ENCODE measurements around the gene RBP3. TPM values are rescaled to one million over a fixed set of nuclear protein-coding genes. Genes with fewer than 3 reads are reported as not detected.

The RBP3 gene
- total and polyA plus RNA-seq, 12 donors = 0.11 TPM; not detected in 11

GRCh38 chr10:47389619-47390018, 41.5 kb downstream of the RBP3 start:
- no peak for DNase-seq
- H3K27me3 ChIP-seq = no peaks in the 10 kb centered on the region
- no peak for TF ChIP-seq CTCF (IDR thresholded peaks at IDR 0.05)
- TF ChIP-seq POLR2A (IDR thresholded peaks at IDR 0.05) = no peak
- H3K27ac ChIP-seq = no peak overlapping the region
- no peak overlapping the region for H3K4me3 ChIP-seq
- H3K4me1 ChIP-seq (replicated peaks in 1 of 2) = peaks cover 0 to 4% of the 10 kb centered on the region in 2 donors
- intact Hi-C loops (cut with DNase I) = no loop called here
- H3K9me3 ChIP-seq (replicated peaks in 1 of 3) = no peaks in the 10 kb centered on the region
- H3K36me3 ChIP-seq (replicated peaks in 1 of 2) = no peaks in the 10 kb centered on the region
- 89 to 91% (median 89%) methylated on average over 3 of the region's 3 CpGs for WGBS, 4 donors

GRCh38 chr10:47396311-47396717, 48.2 kb downstream of the RBP3 start:
- Histone ChIP-seq H3K9me3 (replicated peaks in 1 of 3) (no peaks in the 10 kb centered on the region), H3K36me3 (replicated peaks in 1 of 2) (no peaks in the 10 kb centered on the region), H3K4me3 (no peak overlapping the region), H3K4me1 (replicated peaks in 1 of 2) (no peaks in the 10 kb centered on the region), H3K27ac (no peak overlapping the region), H3K27me3 (no peaks in the 10 kb centered on the region)
- TF ChIP-seq CTCF (IDR thresholded peaks at IDR 0.05) (no peak), POLR2A (IDR thresholded peaks at IDR 0.05) (no peak)
- intact Hi-C loops (cut with DNase I) = no loop called here
- peak in 1 of 7 donors; percentile 3 for DNase-seq

- no peak for TF ChIP-seq CTCF (IDR thresholded peaks at IDR 0.05)
- no peak for TF ChIP-seq POLR2A (IDR thresholded peaks at IDR 0.05)
- H3K9me3 ChIP-seq (replicated peaks in 1 of 3) = no peaks in the 10 kb centered on the region
- H3K36me3 ChIP-seq (replicated peaks in 1 of 2) = no peaks in the 10 kb centered on the region
- H3K27me3 ChIP-seq = no peaks in the 10 kb centered on the region
- no peak overlapping the region for H3K27ac ChIP-seq
- H3K4me1 ChIP-seq (replicated peaks in 1 of 2) = peaks cover 3 to 4% of the 10 kb centered on the region in 2 donors
- 89 to 93% (median 92%) methylated on average over 6 of the region's 6 CpGs for WGBS, 4 donors
- DNase-seq = peak in 1 of 7 donors; percentile 21
- intact Hi-C loops (cut with DNase I) = no loop called here
- no peak overlapping the region for H3K4me3 ChIP-seq
These were observed 49.1 kb downstream of the RBP3 start for GRCh38 chr10:47397256-47397655.

- intact Hi-C loops (cut with DNase I) = no loop called here
- DNase-seq = peak in 1 of 7 donors; percentile 7
- 86 to 96% (median 93%) methylated on average over 2 of the region's 2 CpGs for WGBS, 4 donors
- Histone ChIP-seq H3K36me3 (replicated peaks in 1 of 2) (no peaks in the 10 kb centered on the region), H3K27ac (no peak overlapping the region), H3K4me1 (replicated peaks in 1 of 2) (peaks cover 9 to 17% of the 10 kb centered on the region in 2 donors), H3K4me3 (no peak overlapping the region), H3K27me3 (no peaks in the 10 kb centered on the region), H3K9me3 (replicated peaks in 1 of 3) (no peaks in the 10 kb centered on the region)
- TF ChIP-seq POLR2A (IDR thresholded peaks at IDR 0.05) (no peak), CTCF (IDR thresholded peaks at IDR 0.05) (no peak)
These were observed 52.1 kb downstream of the RBP3 start for GRCh38 chr10:47400251-47400650.

All from adrenal gland (tissue), 12 donors.